ENCODE results near the gene ZC3H7B.

The ZC3H7B gene

GRCh38 chr22:41324821-41325528, 23.6 kb downstream of the ZC3H7B start:
- DNase-seq (ENCODE audit: extremely low read depth in 1 of 2, low read depth in 1 of 2): no peak

GRCh38 chr22:41327124-41327523, 25.8 kb downstream of the ZC3H7B start:
- DNase-seq (ENCODE audit: extremely low read depth in 1 of 2, low read depth in 1 of 2): no peak

GRCh38 chr22:41330169-41330568, 28.8 kb downstream of the ZC3H7B start:
- DNase-seq (ENCODE audit: extremely low read depth in 1 of 2, low read depth in 1 of 2): no peak

GRCh38 chr22:41332217-41332939, 31.1 kb downstream of the ZC3H7B start:
- no peak for DNase-seq (ENCODE audit: extremely low read depth in 1 of 2, low read depth in 1 of 2)

GRCh38 chr22:41333806-41334205, 32.5 kb downstream of the ZC3H7B start:
- DNase-seq (ENCODE audit: extremely low read depth in 1 of 2, low read depth in 1 of 2): no peak

GRCh38 chr22:41334215-41334614, 32.9 kb downstream of the ZC3H7B start:
- no peak for DNase-seq (ENCODE audit: extremely low read depth in 1 of 2, low read depth in 1 of 2)

GRCh38 chr22:41334951-41335635, 33.8 kb downstream of the ZC3H7B start:
- DNase-seq (ENCODE audit: extremely low read depth in 1 of 2, low read depth in 1 of 2): no peak

- no peak for DNase-seq (ENCODE audit: extremely low read depth in 1 of 2, low read depth in 1 of 2)
Measured at GRCh38 chr22:41338614-41339212, 37.4 kb downstream of the ZC3H7B start.

GRCh38 chr22:41339823-41340222, 38.5 kb downstream of the ZC3H7B start:
- no peak for DNase-seq (ENCODE audit: extremely low read depth in 1 of 2, low read depth in 1 of 2)

GRCh38 chr22:41340357-41340756, 39.0 kb downstream of the ZC3H7B start:
- no peak for DNase-seq (ENCODE audit: extremely low read depth in 1 of 2, low read depth in 1 of 2)

GRCh38 chr22:41341012-41341411, 39.7 kb downstream of the ZC3H7B start:
- no peak for DNase-seq (ENCODE audit: extremely low read depth in 1 of 2, low read depth in 1 of 2)

GRCh38 chr22:41341990-41342389, 40.7 kb downstream of the ZC3H7B start:
- peak in 1 of 2 donors; percentile 17 for DNase-seq (ENCODE audit: extremely low read depth in 1 of 2, low read depth in 1 of 2)

GRCh38 chr22:41343300-41343699, 42.0 kb downstream of the ZC3H7B start:
- no peak for DNase-seq (ENCODE audit: extremely low read depth in 1 of 2, low read depth in 1 of 2)

- no peak for DNase-seq (ENCODE audit: extremely low read depth in 1 of 2, low read depth in 1 of 2)
Measured at GRCh38 chr22:41343717-41344116, 42.4 kb downstream of the ZC3H7B start.

GRCh38 chr22:41344189-41344788, 43.0 kb downstream of the ZC3H7B start:
- DNase-seq (ENCODE audit: extremely low read depth in 1 of 2, low read depth in 1 of 2): no peak

- DNase-seq (ENCODE audit: extremely low read depth in 1 of 2, low read depth in 1 of 2): no peak
Measured at GRCh38 chr22:41345807-41346335, 44.5 kb downstream of the ZC3H7B start.

GRCh38 chr22:41347066-41347859, 45.9 kb downstream of the ZC3H7B start:
- DNase-seq (ENCODE audit: extremely low read depth in 1 of 2, low read depth in 1 of 2): no peak

GRCh38 chr22:41348964-41349484, 47.7 kb downstream of the ZC3H7B start:
- DNase-seq (ENCODE audit: extremely low read depth in 1 of 2, low read depth in 1 of 2): no peak

GRCh38 chr22:41350087-41350486, 48.8 kb downstream of the ZC3H7B start:
- no peak for DNase-seq (ENCODE audit: extremely low read depth in 1 of 2, low read depth in 1 of 2)

- no peak for DNase-seq (ENCODE audit: extremely low read depth in 1 of 2, low read depth in 1 of 2)
Measured at GRCh38 chr22:41351011-41351410, 49.7 kb downstream of the ZC3H7B start.
